ENCODE measurements around the gene C2orf49. TPM values are rescaled to one million over a fixed set of nuclear protein-coding genes. Genes with fewer than 3 reads are reported as not detected.

The C2orf49 gene
- total RNA-seq, 6 experiments from 2014 or later, result 17.7 to 25.4 (median 20.0) TPM

- H3K9me3 Mint-ChIP-seq, result no peaks in the 10 kb centered on the region
- TF ChIP-seq, protein P1, sequence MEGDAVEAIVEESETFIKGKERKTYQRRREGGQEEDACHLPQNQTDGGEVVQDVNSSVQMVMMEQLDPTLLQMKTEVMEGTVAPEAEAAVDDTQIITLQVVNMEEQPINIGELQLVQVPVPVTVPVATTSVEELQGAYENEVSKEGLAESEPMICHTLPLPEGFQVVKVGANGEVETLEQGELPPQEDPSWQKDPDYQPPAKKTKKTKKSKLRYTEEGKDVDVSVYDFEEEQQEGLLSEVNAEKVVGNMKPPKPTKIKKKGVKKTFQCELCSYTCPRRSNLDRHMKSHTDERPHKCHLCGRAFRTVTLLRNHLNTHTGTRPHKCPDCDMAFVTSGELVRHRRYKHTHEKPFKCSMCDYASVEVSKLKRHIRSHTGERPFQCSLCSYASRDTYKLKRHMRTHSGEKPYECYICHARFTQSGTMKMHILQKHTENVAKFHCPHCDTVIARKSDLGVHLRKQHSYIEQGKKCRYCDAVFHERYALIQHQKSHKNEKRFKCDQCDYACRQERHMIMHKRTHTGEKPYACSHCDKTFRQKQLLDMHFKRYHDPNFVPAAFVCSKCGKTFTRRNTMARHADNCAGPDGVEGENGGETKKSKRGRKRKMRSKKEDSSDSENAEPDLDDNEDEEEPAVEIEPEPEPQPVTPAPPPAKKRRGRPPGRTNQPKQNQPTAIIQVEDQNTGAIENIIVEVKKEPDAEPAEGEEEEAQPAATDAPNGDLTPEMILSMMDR (IDR thresholded peaks at IDR 0.05), result peak; percentile 81
- peaks cover 2% of the 10 kb centered on the region for H3K27me3 Mint-ChIP-seq (ENCODE audit: insufficient read depth)
- H3K4me1 Mint-ChIP-seq (ENCODE audit: low read depth), result peaks cover 94% of the 10 kb centered on the region
- H3K27ac Mint-ChIP-seq, result peak overlapping the region; percentile 77
- peak; percentile 77 for DNase-seq
- peaks cover 94% of the 10 kb centered on the region for H3K36me3 Mint-ChIP-seq (ENCODE audit: low read depth)
- H3K4me3 Mint-ChIP-seq, result no peak overlapping the region
These were observed 32.7 kb downstream of the C2orf49 start for GRCh38 chr2:105369777-105370690.

DNA sequence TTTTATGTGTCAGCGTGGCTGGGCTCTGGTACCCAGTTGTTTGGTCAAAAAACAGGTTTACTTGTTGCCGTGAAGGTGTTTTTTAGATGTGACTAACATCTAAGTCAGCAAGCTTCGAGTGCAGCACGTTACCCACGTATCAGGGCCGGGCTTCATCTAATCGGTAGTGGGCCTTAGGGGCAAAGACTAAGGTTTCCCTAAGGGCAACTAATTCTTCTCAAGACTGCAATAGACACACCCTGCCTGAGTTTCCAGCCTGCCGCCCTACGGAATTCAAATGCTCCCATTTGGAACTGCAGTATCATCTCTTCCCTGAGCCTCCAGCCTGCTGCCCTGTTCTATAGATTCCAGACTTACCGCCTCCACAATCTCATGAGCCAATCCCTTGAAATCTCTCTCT lies 33.8 kb downstream of the C2orf49 start:
- DNase-seq, result no peak
- peaks cover 2% of the 10 kb centered on the region for H3K27me3 Mint-ChIP-seq (ENCODE audit: insufficient read depth)
- H3K4me1 Mint-ChIP-seq (ENCODE audit: low read depth), result peaks cover 94% of the 10 kb centered on the region
- no peaks in the 10 kb centered on the region for H3K9me3 Mint-ChIP-seq
- TF ChIP-seq, protein P1 (IDR thresholded peaks at IDR 0.05), result no peak
- H3K4me3 Mint-ChIP-seq, result no peak overlapping the region
- H3K27ac Mint-ChIP-seq, result peak overlapping the region; percentile 56
- H3K36me3 Mint-ChIP-seq (ENCODE audit: low read depth), result peaks cover 94% of the 10 kb centered on the region

GRCh38 chr2:105371810-105372209 lies 34.5 kb downstream of the C2orf49 start:
- Mint-ChIP-seq H3K36me3 (ENCODE audit: low read depth) (peaks cover 97% of the 10 kb centered on the region), H3K9me3 (no peaks in the 10 kb centered on the region), H3K4me3 (no peak overlapping the region), H3K4me1 (ENCODE audit: low read depth) (peaks cover 94% of the 10 kb centered on the region), H3K27ac (peak overlapping the region; percentile 56), H3K27me3 (ENCODE audit: insufficient read depth) (peaks cover 2% of the 10 kb centered on the region)
- TF ChIP-seq, protein P1 (IDR thresholded peaks at IDR 0.05), result no peak
- DNase-seq, result no peak

DNA sequence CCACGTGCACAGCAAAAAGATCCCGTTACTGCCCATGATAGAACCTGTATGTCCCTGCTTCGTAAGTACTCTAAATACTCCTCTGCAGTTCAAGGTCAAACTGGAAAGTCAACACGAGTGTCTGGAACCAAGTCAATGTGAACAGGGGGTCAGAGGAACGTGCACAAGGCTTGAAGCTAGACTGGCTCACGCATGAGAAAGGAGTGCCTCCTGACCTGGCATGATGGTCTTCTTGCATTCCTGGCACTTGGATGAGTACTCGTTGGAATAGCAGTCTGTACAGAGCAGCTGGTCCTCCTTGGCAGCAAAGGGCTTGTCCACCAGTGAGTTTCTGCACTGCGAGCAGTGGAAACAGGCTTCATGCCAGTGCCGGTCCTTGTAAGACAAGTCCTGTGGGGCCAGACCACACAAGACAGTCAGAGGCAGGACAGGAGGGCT lies 36.0 kb downstream of the C2orf49 start:
- Mint-ChIP-seq H3K27ac (peak overlapping the region; percentile 75), H3K36me3 (ENCODE audit: low read depth) (peaks cover 86% of the 10 kb centered on the region), H3K4me3 (no peak overlapping the region), H3K27me3 (ENCODE audit: insufficient read depth) (peaks cover 2% of the 10 kb centered on the region), H3K4me1 (ENCODE audit: low read depth) (peaks cover 94% of the 10 kb centered on the region), H3K9me3 (no peaks in the 10 kb centered on the region)
- DNase-seq, result no peak
- TF ChIP-seq, protein P1 (IDR thresholded peaks at IDR 0.05), result no peak

GRCh38 chr2:105373895-105374401 lies 36.6 kb downstream of the C2orf49 start:
- Mint-ChIP-seq H3K9me3 (no peaks in the 10 kb centered on the region), H3K4me3 (no peak overlapping the region), H3K27me3 (ENCODE audit: insufficient read depth) (peaks cover 2% of the 10 kb centered on the region), H3K36me3 (ENCODE audit: low read depth) (peaks cover 86% of the 10 kb centered on the region), H3K4me1 (ENCODE audit: low read depth) (peaks cover 94% of the 10 kb centered on the region), H3K27ac (peak overlapping the region; percentile 75)
- DNase-seq, result no peak
- TF ChIP-seq, protein P1 (IDR thresholded peaks at IDR 0.05), result no peak

Measured in HFFc6 (cell line).